A673 (cell line): ENCODE measurements around the gene ZDHHC4. TPM values are rescaled to one million over a fixed set of nuclear protein-coding genes. Genes with fewer than 3 reads are reported as not detected.

Experiments
- BruUV-seq: library from RNA; stranded (reverse); fragments of 400-500 nt; replicated peaks from 2 replicates; lab custom pipeline; 2021; lab: Mats Ljungman, UMichigan
- CTCF ChIA-PET: fragments of 300-600 bp; sonication (Branson Sonifier 250); formaldehyde crosslinking; loops from one replicate; lab custom pipeline; 2022; ENCODE audit warnings: antibody characterized with exemption; lab: Charles Lee
- POLR2A ChIA-PET: fragments of 300-600 bp; sonication (Branson Sonifier 250); formaldehyde crosslinking; loops from one replicate; lab custom pipeline; 2022; ENCODE audit warnings: antibody characterized with exemption; ENCODE audit not compliant: low non-redundant PET; lab: Charles Lee
- DNase-seq: peaks from one replicate; pipeline ENCODE4 v3.0.0-alpha.2; 2015; ENCODE audit warnings: low spot score
- H3K27ac ChIP-seq: fragments of 200-600 bp; sonication (generic); 2 replicates; pipeline ENCODE4 v1.5.1; 2016; ENCODE audit warnings: mixed run types, low read depth, mild to moderate bottlenecking, mixed read lengths, antibody characterized with exemption, low read length; ENCODE audit not compliant: poor library complexity, severe bottlenecking
- H3K27me3 ChIP-seq: fragments of 200-600 bp; sonication (generic); replicated peaks from 2 replicates; pipeline ENCODE4 v1.6.1; 2017; ENCODE audit warnings: mixed run types, low read depth, mild to moderate bottlenecking, mixed read lengths, antibody characterized with exemption, low read length; ENCODE audit not compliant: insufficient read depth, poor library complexity
- H3K36me3 ChIP-seq: fragments of 200-600 bp; sonication (generic); 2 replicates; pipeline ENCODE4 v1.6.1; 2016; ENCODE audit warnings: mixed run types, mild to moderate bottlenecking, mixed read lengths, antibody characterized with exemption, low read length; ENCODE audit not compliant: insufficient read depth, poor library complexity, severe bottlenecking
- H3K4me1 ChIP-seq: fragments of 200-600 bp; sonication (generic); 2 replicates; pipeline ENCODE4 v1.6.1; 2017; ENCODE audit warnings: mixed run types, mild to moderate bottlenecking, mixed read lengths, antibody characterized with exemption, low read length; ENCODE audit not compliant: insufficient read depth, poor library complexity, severe bottlenecking
- H3K4me3 ChIP-seq: fragments of 200-600 bp; sonication (generic); 2 replicates; pipeline ENCODE4 v1.5.1; 2016; ENCODE audit warnings: low read depth, mixed run types, mild to moderate bottlenecking, mixed read lengths, low read length; ENCODE audit not compliant: poor library complexity, severe bottlenecking
- H3K9me3 ChIP-seq: fragments of 200-600 bp; sonication (generic); 2 replicates; pipeline ENCODE4 v1.6.1; 2016; ENCODE audit warnings: mixed run types, low read depth, mild to moderate bottlenecking, mixed read lengths, antibody characterized with exemption, low read length; ENCODE audit not compliant: poor library complexity, severe bottlenecking
- EZH2 ChIP-seq: fragments of 200-600 bp; sonication (generic); IDR thresholded peaks from 2 replicates; pipeline ENCODE4 v1.6.1; 2017; ENCODE audit warnings: borderline replicate concordance, low read depth, mild to moderate bottlenecking, mixed read lengths, antibody characterized with exemption, low read length; ENCODE audit not compliant: poor library complexity, severe bottlenecking
- intact Hi-C: fragments of 100-400 bp; cut with micrococcal nuclease; formaldehyde crosslinking; loops from one replicate; pipeline ENCODE4 v1.10.0; 2022; ENCODE audit not compliant: unreplicated experiment
- total RNA-seq: library from RNA; stranded (reverse); gene quantifications from 2 replicates; pipeline ENCODE4 v1.2.3, GENCODE V29; 2021
- TF ChIP-seq, protein P1 (sequence below): fragments of 300-800, 200-600 bp; sonication (generic); conservative IDR thresholded peaks from 2 replicates; pipeline ENCODE4 v1.5.1; 2017; ENCODE audit warnings: low read depth, mild to moderate bottlenecking, antibody characterized with exemption, low read length, moderate library complexity, mixed read lengths

Gene ZDHHC4
- total RNA-seq, 1 experiment from 2014 or later, result 72.4 TPM

DNA sequence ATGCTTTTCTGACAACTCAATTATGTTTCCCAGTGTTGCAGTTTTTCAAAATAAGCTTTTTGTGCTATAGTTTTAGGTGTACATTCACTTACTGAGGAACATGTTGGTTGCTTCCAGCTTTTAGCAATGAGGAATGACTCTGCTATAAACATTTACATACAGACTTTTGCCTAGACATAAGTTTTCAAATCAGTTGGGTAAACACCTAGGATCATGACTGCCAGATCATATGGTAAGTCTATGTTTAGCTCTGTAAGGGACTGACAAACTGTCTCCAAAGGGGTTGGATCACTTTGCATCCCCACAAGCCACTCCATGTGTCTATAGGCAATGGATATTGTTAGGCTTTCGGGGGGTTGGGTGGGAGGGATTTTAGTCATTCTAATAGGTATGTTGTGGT is 15.1 kb upstream of the ZDHHC4 start:
- ChIA-PET CTCF (no interaction called here), POLR2A (interaction anchor here (0.6 kb wide), 1 partner anchor 12 kb away, joined by 5 read pairs; no protein-coding TSS in a partner anchor)
- H3K4me3 ChIP-seq, result no peak overlapping the region
- DNase-seq, result no peak
- no peaks in the 10 kb centered on the region for H3K4me1 ChIP-seq
- no peaks in the 10 kb centered on the region for H3K36me3 ChIP-seq
- TF ChIP-seq, protein P1, sequence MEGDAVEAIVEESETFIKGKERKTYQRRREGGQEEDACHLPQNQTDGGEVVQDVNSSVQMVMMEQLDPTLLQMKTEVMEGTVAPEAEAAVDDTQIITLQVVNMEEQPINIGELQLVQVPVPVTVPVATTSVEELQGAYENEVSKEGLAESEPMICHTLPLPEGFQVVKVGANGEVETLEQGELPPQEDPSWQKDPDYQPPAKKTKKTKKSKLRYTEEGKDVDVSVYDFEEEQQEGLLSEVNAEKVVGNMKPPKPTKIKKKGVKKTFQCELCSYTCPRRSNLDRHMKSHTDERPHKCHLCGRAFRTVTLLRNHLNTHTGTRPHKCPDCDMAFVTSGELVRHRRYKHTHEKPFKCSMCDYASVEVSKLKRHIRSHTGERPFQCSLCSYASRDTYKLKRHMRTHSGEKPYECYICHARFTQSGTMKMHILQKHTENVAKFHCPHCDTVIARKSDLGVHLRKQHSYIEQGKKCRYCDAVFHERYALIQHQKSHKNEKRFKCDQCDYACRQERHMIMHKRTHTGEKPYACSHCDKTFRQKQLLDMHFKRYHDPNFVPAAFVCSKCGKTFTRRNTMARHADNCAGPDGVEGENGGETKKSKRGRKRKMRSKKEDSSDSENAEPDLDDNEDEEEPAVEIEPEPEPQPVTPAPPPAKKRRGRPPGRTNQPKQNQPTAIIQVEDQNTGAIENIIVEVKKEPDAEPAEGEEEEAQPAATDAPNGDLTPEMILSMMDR, result no peak
- no peak for TF ChIP-seq EZH2
- H3K27ac ChIP-seq, result no peak overlapping the region
- BruUV-seq, result no TSS peak
- intact Hi-C loops, result no loop called here
- no peaks in the 10 kb centered on the region for H3K27me3 ChIP-seq
- no peaks in the 10 kb centered on the region for H3K9me3 ChIP-seq

DNA sequence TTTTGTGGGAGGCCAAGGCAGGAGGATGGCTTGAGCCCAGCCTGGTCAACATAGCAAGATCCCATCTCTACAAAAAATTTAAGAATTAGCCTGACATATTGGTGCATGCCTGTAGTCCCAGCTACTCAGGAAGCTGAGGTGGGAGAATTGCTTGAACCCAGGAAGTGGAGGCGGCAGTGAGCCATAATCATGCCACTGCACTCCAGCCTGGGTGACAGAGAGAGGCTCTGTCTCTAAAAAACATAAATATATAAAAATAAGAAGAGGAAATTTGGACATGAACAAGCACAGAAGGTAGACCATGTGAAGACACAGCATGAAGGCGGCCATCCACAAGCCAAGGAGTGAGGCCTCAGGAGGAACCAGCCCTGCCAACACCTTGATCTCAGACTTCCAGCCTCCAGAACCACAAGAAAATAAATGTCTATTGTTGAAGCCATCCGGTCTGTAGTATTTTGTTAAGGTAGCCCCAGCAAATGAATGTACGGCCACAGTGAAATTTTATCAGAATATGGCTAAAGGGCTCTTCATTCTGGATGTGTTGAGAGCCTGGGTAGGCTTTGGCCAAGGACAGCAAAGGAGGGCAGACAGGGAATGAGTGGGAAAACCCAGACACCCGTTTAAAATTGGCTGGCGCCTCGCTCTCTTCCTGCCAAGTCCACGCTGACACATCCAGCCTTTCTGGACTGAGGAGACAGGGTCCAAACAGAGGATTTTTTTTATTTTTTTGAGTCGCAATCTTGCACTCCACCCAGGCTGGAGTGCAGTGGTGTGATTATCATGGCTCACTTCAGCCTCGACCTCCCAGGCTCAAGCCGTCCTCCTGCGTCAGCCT is 13.1 kb upstream of the ZDHHC4 start:
- ChIA-PET CTCF (no interaction called here), POLR2A (no interaction called here)
- Histone ChIP-seq H3K27ac (no peak overlapping the region), H3K4me1 (no peaks in the 10 kb centered on the region), H3K36me3 (no peaks in the 10 kb centered on the region), H3K4me3 (no peak overlapping the region), H3K9me3 (no peaks in the 10 kb centered on the region), H3K27me3 (no peaks in the 10 kb centered on the region)
- BruUV-seq, result no TSS peak
- TF ChIP-seq EZH2, result no peak
- TF ChIP-seq, protein P1, result no peak
- no peak for DNase-seq
- intact Hi-C loops, result no loop called here

DNA sequence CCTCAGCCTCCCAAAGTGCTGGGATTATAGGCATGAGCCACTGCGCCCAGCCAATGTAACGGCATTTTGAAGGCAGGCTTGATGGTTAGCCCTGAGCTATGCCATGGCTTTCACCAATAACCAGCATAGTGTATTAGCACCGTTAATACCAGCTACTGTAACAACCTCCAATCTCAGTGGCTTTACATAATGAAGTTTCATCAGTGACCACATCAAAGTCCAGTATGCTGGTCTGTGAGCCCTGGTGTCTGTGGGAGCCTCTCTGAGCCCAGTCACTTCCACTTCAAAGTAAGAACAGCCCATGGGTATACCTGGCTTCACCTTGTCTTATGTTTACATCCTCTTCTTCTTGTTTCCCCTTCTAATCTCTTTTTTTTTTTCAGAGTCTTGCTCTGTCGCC is 11.6 kb upstream of the ZDHHC4 start:
- no peak for DNase-seq
- no peak overlapping the region for H3K27ac ChIP-seq
- ChIA-PET POLR2A (no interaction called here), CTCF (interaction anchor here (0.6 kb wide), 2 partner anchors 11 to 48 kb away, joined by 8 read pairs; no protein-coding TSS in a partner anchor)
- H3K4me3 ChIP-seq, result no peak overlapping the region
- no TSS peak for BruUV-seq
- no peaks in the 10 kb centered on the region for H3K27me3 ChIP-seq
- H3K36me3 ChIP-seq, result no peaks in the 10 kb centered on the region
- no peaks in the 10 kb centered on the region for H3K4me1 ChIP-seq
- intact Hi-C loops, result no loop called here
- no peaks in the 10 kb centered on the region for H3K9me3 ChIP-seq
- no peak for TF ChIP-seq EZH2
- TF ChIP-seq, protein P1, result no peak
